T-helper 17 cell (primary cell): ENCODE data around the gene UVRAG. TPM values are rescaled to one million over a fixed set of nuclear protein-coding genes. Genes with fewer than 3 reads are reported as not detected.
A peak's percentile ranks its signal among the peaks of the same experiment; 100 is the strongest.

ENCODE experiments used
- ATAC-seq: fragments of 150-1000 bp; cut with Tn5 transposase; 2 replicates; pipeline ENCODE4 v1.10.0; 2021; ENCODE audit warnings: mild to moderate bottlenecking, moderate library complexity
- DNase-seq, 3 donors: peaks; one replicate each; pipeline versions ENCODE4 v3.0.0 to v3.0.0-alpha.2; 2020 to 2021
- H3K9me3 ChIP-seq: one replicate; pipeline ENCODE4 v1.7.0; 2013; ENCODE audit warnings: low read length, mild to moderate bottlenecking; ENCODE audit not compliant: control insufficient read depth, poor library complexity, severe bottlenecking
- H3K27ac Mint-ChIP-seq: one replicate; pipeline ENCODE4 v1.8.0; 2022; ENCODE audit warnings: mild to moderate bottlenecking, moderate library complexity, mixed read lengths
- H3K27me3 Mint-ChIP-seq: one replicate; pipeline ENCODE4 v1.8.0; 2022; ENCODE audit warnings: mixed read lengths
- H3K36me3 Mint-ChIP-seq: one replicate; pipeline ENCODE4 v1.8.0; 2022; ENCODE audit warnings: low read depth, mixed read lengths
- H3K4me1 Mint-ChIP-seq: one replicate; pipeline ENCODE4 v1.8.0; 2022; ENCODE audit warnings: mild to moderate bottlenecking, mixed read lengths
- H3K4me3 Mint-ChIP-seq: one replicate; pipeline ENCODE4 v1.8.0; 2022; ENCODE audit warnings: mild to moderate bottlenecking, moderate library complexity, mixed read lengths
- total RNA-seq, 4 donors: library from RNA in 2 of 4; stranded (reverse) in 2 of 4; gene quantifications; one replicate each; pipeline ENCODE4 v1.2.3 and lab custom pipeline; 2022 to 2026

UVRAG gene
- total RNA-seq, 2 donors from 2014 or later, result 25.2 to 29.8 TPM

DNA sequence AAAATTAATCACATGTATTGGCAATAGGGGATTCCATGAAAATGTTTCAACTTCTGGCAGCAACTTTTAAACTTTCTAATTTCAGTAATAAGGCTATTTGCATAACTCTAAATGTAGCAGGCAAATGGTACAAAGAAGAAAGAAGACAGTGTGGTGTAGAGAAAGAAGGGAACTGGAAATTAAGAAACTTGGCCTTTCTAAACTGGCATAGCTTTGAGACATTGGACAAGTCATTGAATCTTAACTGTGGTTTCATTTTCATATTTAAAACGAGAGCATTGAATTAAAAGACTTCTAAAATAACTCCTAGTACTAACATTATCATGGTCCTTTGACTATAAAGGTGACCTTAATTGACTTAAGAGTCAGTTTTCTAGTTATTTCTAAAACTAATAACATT lies 125.0 kb downstream of the UVRAG start:
- ATAC-seq (no peak), DNase-seq (no peak)
- Mint-ChIP-seq H3K4me1 (peaks cover 8% of the 10 kb centered on the region), H3K27me3 (no peaks in the 10 kb centered on the region), H3K36me3 (no peaks in the 10 kb centered on the region), H3K27ac (no peak overlapping the region), H3K4me3 (no peak overlapping the region)
- no peaks in the 10 kb centered on the region for H3K9me3 ChIP-seq

DNA sequence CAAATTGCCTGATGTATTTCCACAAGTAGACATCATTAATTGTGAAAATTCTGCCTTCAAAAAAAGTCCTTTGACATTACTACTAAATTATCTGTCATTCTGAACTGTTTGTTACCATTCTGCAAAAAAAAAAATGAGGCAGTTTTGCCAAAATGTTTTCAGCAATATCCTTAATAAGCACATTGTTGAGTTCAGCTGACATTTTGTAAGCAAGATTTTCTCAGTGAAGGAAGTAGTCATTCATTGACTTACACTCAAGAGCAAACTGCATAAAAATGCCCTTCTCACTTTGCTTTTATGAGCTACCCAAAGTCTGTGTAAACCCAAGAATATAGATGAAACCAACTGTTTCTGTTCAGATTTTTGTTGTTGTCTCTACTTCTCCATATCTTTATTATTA lies 125.9 kb downstream of the UVRAG start:
- no peaks in the 10 kb centered on the region for H3K36me3 Mint-ChIP-seq
- peaks cover 13% of the 10 kb centered on the region for H3K4me1 Mint-ChIP-seq
- no peak overlapping the region for H3K27ac Mint-ChIP-seq
- H3K9me3 ChIP-seq, result no peaks in the 10 kb centered on the region
- no peak for DNase-seq
- no peak overlapping the region for H3K4me3 Mint-ChIP-seq
- ATAC-seq, result no peak
- no peaks in the 10 kb centered on the region for H3K27me3 Mint-ChIP-seq

DNA sequence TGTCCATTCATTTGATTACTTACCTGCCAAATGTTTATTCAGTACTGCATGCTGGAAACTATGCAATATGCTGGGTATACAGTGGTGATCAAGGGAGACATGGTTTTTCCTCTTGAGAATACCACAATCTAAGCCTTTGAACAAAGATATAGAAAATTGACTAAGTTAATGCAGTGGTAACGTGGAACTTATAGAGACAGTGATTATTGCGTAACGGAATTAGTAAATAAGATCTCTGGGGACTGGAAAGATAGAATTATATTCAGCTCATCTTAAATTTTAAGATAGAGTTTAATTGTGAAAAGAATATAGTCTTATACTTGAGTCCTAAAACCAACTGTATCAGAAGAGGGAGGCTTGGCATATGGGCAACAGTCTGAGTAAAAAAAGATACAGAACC lies 129.5 kb downstream of the UVRAG start:
- H3K4me1 Mint-ChIP-seq, result peaks cover 17% of the 10 kb centered on the region
- no peaks in the 10 kb centered on the region for H3K9me3 ChIP-seq
- H3K4me3 Mint-ChIP-seq, result no peak overlapping the region
- no peak for ATAC-seq
- no peaks in the 10 kb centered on the region for H3K27me3 Mint-ChIP-seq
- no peaks in the 10 kb centered on the region for H3K36me3 Mint-ChIP-seq
- H3K27ac Mint-ChIP-seq, result no peak overlapping the region
- no peak for DNase-seq

DNA sequence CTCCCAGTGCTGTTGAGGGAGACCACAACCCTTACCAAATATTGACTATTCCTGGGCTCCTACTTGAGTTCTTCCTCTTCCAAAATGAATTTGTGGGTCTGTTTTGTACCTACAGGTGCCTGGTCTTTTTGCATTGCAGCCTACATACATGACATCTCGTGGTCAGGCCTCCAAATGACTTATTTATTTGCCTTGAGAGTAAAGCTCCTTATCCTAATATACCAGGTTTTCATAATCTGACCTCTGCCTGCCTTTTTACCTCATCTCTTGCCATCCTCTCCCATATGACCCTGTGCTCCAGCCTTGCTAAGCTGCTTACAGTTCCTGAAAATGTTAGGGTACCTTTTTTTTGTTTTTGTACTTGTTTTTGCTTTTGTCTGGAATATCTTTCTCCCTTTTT lies 130.4 kb downstream of the UVRAG start:
- no peak for ATAC-seq
- H3K9me3 ChIP-seq, result no peaks in the 10 kb centered on the region
- DNase-seq, result no peak
- no peaks in the 10 kb centered on the region for H3K36me3 Mint-ChIP-seq
- H3K4me3 Mint-ChIP-seq, result no peak overlapping the region
- no peaks in the 10 kb centered on the region for H3K27me3 Mint-ChIP-seq
- peak overlapping the region; percentile 47 for H3K27ac Mint-ChIP-seq
- peaks cover 17% of the 10 kb centered on the region for H3K4me1 Mint-ChIP-seq

DNA sequence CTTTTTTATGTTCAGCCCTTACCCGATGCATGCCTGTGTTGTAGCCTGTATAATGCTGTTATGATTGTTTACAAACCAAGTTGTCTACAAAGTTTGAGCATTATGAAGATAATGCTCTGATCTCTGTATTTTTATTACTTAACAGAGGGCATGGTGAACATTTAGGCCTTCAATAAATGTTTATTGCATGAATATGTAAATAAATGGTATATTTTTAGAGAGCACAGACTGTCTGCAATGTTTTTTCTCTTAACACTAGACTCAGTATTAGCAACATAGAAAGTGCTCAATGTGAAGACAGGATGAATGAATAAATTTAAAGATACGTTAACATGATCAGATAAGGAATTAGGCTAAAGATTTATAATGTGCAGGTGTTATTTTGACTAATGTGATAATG lies 130.9 kb downstream of the UVRAG start:
- Mint-ChIP-seq H3K4me1 (peaks cover 19% of the 10 kb centered on the region), H3K4me3 (no peak overlapping the region), H3K27ac (peak overlapping the region; percentile 47), H3K36me3 (no peaks in the 10 kb centered on the region), H3K27me3 (no peaks in the 10 kb centered on the region)
- no peaks in the 10 kb centered on the region for H3K9me3 ChIP-seq
- no peak for DNase-seq
- ATAC-seq, result no peak

DNA sequence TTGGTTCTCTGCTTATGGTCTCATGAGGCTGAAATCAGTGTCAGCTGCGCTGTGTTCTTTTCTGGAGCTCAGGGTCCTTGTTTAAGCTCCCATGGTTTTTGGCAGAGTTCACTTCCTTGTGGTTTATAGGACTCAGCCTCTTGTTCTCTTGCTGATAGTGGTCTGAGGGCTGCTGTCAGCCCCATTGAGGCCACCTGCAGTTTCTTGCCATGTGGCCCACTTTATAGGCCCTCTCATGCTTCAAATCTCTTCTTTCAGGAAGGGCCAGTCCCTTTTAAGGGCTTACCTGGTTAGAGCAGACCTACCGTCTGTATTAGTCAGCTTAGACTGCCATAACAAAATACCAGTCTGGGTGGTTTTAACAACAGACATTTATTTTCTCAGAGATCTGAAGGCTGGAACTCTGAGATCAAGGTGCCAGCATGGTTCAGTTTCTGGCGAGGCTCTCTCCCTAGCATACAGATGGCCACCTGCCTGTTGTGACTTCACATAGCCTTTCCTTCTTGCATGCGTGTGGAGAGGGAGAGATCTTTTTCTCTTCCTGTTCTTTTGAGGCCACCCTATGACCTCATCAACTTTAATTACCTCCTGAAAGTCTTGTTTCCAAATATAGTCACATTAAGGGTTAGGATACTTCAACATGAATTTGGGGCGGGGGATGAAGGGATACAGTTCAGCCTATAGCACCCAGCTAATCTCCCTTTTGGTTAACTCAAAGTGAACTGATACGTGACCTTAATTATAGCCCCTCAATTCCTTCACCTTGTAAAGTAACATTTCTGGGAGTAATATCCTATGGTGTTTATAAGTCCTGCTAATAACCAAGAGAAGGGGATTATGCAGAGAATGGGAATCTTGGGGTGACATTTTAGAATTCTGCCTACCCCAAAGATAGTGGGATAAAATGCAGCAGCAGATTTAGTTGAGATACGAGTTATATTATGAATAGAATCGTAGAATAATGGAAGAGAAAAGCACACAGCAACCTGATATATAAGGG lies 131.8 kb downstream of the UVRAG start:
- Mint-ChIP-seq H3K27me3 (no peaks in the 10 kb centered on the region), H3K36me3 (no peaks in the 10 kb centered on the region), H3K27ac (peak overlapping the region; percentile 47), H3K4me1 (peaks cover 21% of the 10 kb centered on the region), H3K4me3 (no peak overlapping the region)
- no peaks in the 10 kb centered on the region for H3K9me3 ChIP-seq
- ATAC-seq, result no peak
- DNase-seq, result no peak

DNA sequence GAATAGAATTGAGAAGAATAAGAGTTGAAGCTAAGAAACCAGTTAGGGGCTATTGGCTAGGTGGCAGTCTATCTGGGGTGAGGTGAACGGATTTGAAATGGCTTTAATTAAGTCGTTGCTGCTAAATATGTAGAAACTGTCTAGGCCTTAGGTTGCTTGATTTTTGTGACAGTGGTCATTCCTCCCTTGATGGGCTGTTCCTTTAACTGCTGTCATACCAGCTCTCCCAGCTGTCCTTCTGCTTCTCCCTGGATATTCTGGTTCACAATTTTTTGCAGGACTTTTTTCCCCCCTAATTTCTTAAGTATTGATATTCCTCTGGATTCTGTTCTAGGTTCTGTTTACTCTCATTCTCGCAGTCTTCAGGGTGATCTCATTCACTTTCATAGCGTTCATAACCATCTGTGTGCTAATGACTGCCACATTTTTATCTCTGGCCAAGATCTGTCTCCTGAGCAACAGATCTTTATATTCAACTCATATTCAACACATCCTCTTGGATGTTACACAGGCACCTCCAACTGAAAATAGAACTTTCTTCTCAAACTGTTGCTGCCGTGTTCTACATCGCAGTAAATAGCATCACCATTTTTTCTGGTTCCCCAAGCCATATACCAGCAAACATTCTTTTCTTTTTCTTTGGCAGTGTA lies 134.1 kb downstream of the UVRAG start:
- Mint-ChIP-seq H3K4me3 (no peak overlapping the region), H3K27me3 (no peaks in the 10 kb centered on the region), H3K4me1 (peaks cover 24% of the 10 kb centered on the region), H3K36me3 (peaks cover 2% of the 10 kb centered on the region), H3K27ac (no peak overlapping the region)
- no peaks in the 10 kb centered on the region for H3K9me3 ChIP-seq
- DNase-seq, result no peak
- no peak for ATAC-seq

DNA sequence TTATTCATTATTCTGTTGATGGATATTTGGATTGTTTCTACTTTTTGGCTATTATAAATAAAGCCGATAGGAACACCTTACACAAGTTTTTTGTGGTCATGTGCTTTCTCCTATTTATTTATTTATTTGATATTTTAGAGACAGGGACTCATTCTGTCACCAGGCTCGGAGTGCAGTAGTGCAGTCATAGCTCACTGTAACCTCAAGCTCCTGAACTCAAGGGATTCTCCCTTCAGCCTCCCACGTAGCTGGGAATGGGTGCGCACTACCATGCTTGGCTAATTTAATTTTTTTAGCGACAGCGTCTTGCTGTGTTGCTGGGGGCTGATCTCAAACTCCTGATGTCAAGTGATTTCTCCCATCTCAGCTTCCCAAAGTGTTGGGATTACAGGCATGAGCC lies 135.1 kb downstream of the UVRAG start:
- no peak for ATAC-seq
- Mint-ChIP-seq H3K27ac (no peak overlapping the region), H3K4me3 (no peak overlapping the region), H3K27me3 (no peaks in the 10 kb centered on the region), H3K4me1 (peaks cover 21% of the 10 kb centered on the region), H3K36me3 (peaks cover 2% of the 10 kb centered on the region)
- no peaks in the 10 kb centered on the region for H3K9me3 ChIP-seq
- DNase-seq, result no peak

DNA sequence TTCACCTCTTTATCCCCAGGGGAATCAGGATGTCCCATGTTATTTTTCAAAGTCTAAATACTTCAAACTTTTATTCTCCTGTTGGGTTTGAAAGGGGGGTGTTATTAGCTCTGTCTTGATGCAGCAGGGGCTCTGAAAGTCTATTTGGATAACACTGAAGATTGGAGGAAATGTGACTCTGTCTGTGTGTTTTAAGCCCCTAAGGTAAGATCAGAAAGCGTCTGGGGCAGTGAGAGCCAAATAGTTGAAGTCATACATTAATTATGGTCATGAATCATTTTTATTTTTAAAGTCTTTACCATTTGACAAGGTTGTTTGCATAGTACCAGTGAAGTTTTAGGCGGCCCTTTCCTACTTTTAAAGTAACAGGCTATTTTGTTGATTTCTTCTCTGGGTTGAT lies 139.0 kb downstream of the UVRAG start:
- Mint-ChIP-seq H3K27me3 (no peaks in the 10 kb centered on the region), H3K36me3 (peaks cover 2% of the 10 kb centered on the region), H3K27ac (no peak overlapping the region), H3K4me1 (peaks cover 9% of the 10 kb centered on the region), H3K4me3 (no peak overlapping the region)
- H3K9me3 ChIP-seq, result no peaks in the 10 kb centered on the region
- DNase-seq, result no peak
- ATAC-seq, result no peak

DNA sequence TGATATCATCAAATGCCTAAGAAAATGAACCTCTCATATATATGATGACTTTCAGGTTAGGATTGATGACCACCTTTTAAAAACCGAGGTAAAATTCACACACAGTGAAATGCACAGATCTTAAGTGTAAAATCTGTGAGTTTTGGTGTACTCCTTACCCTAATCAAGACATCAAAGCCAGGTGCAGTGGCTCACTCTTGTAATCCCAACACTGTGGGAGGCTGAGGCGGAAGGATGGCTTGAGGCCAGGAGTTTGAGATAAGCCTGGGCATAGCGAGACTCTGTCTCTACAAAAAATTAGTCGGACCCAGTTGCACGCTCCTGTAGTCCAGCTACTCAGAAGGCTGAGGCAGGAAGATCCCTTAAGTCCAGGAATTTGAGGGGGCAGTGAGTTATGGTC lies 140.4 kb downstream of the UVRAG start:
- Mint-ChIP-seq H3K4me1 (peaks cover 14% of the 10 kb centered on the region), H3K4me3 (no peak overlapping the region), H3K27me3 (no peaks in the 10 kb centered on the region), H3K27ac (no peak overlapping the region), H3K36me3 (peaks cover 2% of the 10 kb centered on the region)
- DNase-seq (no peak), ATAC-seq (no peak)
- H3K9me3 ChIP-seq, result no peaks in the 10 kb centered on the region

DNA sequence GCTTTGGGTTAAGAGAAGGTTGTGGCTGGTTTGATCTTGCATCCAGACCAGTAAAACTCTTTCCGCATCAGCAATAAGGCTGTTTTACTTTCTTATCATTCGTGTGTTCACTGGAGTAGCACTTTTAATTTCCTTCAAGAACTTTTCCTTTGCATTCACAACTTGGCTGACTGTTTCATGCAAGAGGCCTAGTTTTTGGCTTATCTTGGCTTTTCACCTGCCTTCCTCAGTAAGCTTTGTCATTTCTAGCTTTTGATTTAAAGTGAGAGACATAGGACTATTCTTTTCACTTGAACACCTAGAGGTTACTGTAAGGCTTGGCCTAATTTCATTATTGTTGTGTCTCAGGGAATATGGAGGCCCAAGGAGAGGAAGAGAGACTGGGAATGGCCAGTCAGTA lies 144.5 kb downstream of the UVRAG start:
- H3K9me3 ChIP-seq, result no peaks in the 10 kb centered on the region
- Mint-ChIP-seq H3K4me1 (peaks cover 7% of the 10 kb centered on the region), H3K27ac (no peak overlapping the region), H3K36me3 (no peaks in the 10 kb centered on the region), H3K27me3 (no peaks in the 10 kb centered on the region), H3K4me3 (no peak overlapping the region)
- no peak for DNase-seq
- ATAC-seq, result no peak

DNA sequence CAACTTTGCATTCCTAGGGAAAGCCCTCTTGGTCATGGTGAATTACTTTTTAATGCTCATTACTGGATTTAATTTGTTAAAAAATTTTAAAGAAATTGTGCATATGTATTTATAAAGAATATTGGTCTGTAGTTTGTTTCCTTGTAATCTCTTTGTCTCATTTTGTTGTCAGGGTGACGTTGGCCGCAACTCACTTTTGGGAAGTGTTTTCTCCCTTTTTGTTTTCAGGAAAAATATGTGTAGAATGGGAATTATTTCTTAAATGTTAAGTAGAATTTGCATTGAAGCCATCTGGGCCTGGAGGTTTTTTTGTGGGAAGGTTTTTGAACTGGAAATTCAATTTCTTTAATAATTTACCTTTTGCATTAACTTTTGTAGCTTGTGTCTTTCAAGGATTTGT lies 149.1 kb downstream of the UVRAG start:
- H3K27ac Mint-ChIP-seq, result no peak overlapping the region
- peaks cover 12% of the 10 kb centered on the region for H3K4me1 Mint-ChIP-seq
- ATAC-seq (no peak), DNase-seq (no peak)
- no peak overlapping the region for H3K4me3 Mint-ChIP-seq
- H3K36me3 Mint-ChIP-seq, result no peaks in the 10 kb centered on the region
- no peaks in the 10 kb centered on the region for H3K27me3 Mint-ChIP-seq
- no peaks in the 10 kb centered on the region for H3K9me3 ChIP-seq

DNA sequence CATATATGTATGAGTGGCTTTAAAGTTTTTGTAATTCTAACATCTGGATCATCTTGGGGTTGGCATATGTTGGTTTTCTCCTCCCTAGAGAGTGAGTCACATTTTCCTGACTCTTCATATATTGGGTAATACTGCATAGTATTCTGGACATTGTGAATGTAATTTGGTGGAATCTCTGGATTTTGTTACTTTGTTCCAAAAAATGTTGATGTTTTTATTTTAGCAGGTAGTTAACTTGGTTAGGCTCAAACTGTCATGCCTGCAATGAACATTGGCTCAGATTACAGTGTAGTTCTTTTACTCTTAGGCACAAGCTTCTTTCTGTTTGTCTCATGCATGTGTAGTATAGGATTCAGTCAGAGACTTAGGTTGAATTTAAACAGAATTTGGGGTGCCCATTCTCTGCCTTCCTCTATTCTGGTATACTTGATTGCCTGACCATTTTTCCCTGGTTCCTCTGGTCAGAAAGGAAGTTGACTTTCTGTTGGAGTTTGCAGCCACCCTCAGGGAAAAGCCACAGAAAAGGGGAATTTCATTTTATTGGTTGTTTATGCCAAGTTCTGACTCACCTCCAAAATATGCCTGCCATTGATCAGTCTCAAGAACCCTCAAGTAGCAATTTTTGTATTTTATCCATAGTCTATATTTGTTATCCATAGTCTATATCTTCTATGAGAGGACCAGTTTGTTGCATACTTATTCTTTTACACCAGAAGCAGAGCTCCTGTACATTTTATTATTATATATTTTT lies 151.7 kb downstream of the UVRAG start:
- no peaks in the 10 kb centered on the region for H3K9me3 ChIP-seq
- Mint-ChIP-seq H3K36me3 (no peaks in the 10 kb centered on the region), H3K4me1 (peaks cover 10% of the 10 kb centered on the region), H3K4me3 (no peak overlapping the region), H3K27ac (no peak overlapping the region), H3K27me3 (no peaks in the 10 kb centered on the region)
- ATAC-seq (no peak), DNase-seq (no peak)
